Tibial nerve (tissue), 4 donors: ENCODE measurements around the gene CHD6.

Experiments used
- CTCF ChIP-seq, 5 experiments: fragments of 200-600 bp in 3 of 5; fragments of 450-650 bp in 2 of 5; sonication (generic) in 3 of 5; IDR thresholded peaks; one replicate each; pipeline ENCODE4 v1.5.1; 2016 to 2019; ENCODE audit warnings: antibody characterized with exemption in 5 of 5, mild to moderate bottlenecking in 3 of 5, moderate library complexity in 2 of 5
- EP300 ChIP-seq, 2 donors: sonication (generic); formaldehyde crosslinking; IDR thresholded peaks; one replicate each; pipeline ENCODE4 v1.6.1; 2017; ENCODE audit warnings: antibody characterized with exemption in 2 of 2, mild to moderate bottlenecking in 1 of 2
- POLR2A ChIP-seq, 2 donors: fragments of 450-650 bp; IDR thresholded peaks; one replicate each; pipeline ENCODE4 v1.6.1; 2017; ENCODE audit warnings: antibody characterized with exemption in 2 of 2, mild to moderate bottlenecking in 2 of 2, moderate library complexity in 2 of 2

GRCh38 chr20:41654292-41654691 lies 36.1 kb upstream of the CHD6 start:
- TF ChIP-seq CTCF (IDR thresholded peaks at IDR 0.05) (no peak), POLR2A (IDR thresholded peaks at IDR 0.05) (no peak), EP300 (IDR thresholded peaks at IDR 0.05) (no peak)
